Measurements from ENCODE around the gene KCNG4. TPM values are rescaled to one million over a fixed set of nuclear protein-coding genes. Genes with fewer than 3 reads are reported as not detected.

The KCNG4 gene
- total RNA-seq, 1 donor from 2014 or later = not detected

- DNase-seq (ENCODE audit: low spot score) = no peak
These were observed 23.1 kb upstream of the KCNG4 start for GRCh38 chr16:84262939-84263338.

GRCh38 chr16:84262031-84262430 is 22.2 kb upstream of the KCNG4 start:
- DNase-seq (ENCODE audit: low spot score) = no peak

- no peak for DNase-seq (ENCODE audit: low spot score)
These were observed 21.1 kb upstream of the KCNG4 start for GRCh38 chr16:84260766-84261554.

GRCh38 chr16:84259691-84260090 is 19.9 kb upstream of the KCNG4 start:
- no peak for DNase-seq (ENCODE audit: low spot score)

- DNase-seq (ENCODE audit: low spot score) = no peak
These were observed 18.5 kb upstream of the KCNG4 start for GRCh38 chr16:84258266-84258665.

GRCh38 chr16:84255050-84255810 is 15.4 kb upstream of the KCNG4 start:
- no peak for DNase-seq (ENCODE audit: low spot score)

- DNase-seq (ENCODE audit: low spot score) = no peak
These were observed 14.2 kb upstream of the KCNG4 start for GRCh38 chr16:84254062-84254461.

GRCh38 chr16:84253173-84253572 is 13.4 kb upstream of the KCNG4 start:
- DNase-seq (ENCODE audit: low spot score) = no peak

- no peak for DNase-seq (ENCODE audit: low spot score)
These were observed 12.4 kb upstream of the KCNG4 start for GRCh38 chr16:84252184-84252583.

GRCh38 chr16:84247844-84248243 is 8.0 kb upstream of the KCNG4 start:
- DNase-seq (ENCODE audit: low spot score) = no peak

- no peak for DNase-seq (ENCODE audit: low spot score)
These were observed 7.5 kb upstream of the KCNG4 start for GRCh38 chr16:84247331-84247730.

GRCh38 chr16:84246679-84247077 is 6.9 kb upstream of the KCNG4 start:
- no peak for DNase-seq (ENCODE audit: low spot score)

GRCh38 chr16:84245956-84246678 is 6.3 kb upstream of the KCNG4 start:
- DNase-seq (ENCODE audit: low spot score) = no peak

GRCh38 chr16:84244728-84245127 is 4.9 kb upstream of the KCNG4 start:
- no peak for DNase-seq (ENCODE audit: low spot score)

GRCh38 chr16:84243732-84244131 is 3.9 kb upstream of the KCNG4 start:
- DNase-seq (ENCODE audit: low spot score) = no peak

- DNase-seq (ENCODE audit: low spot score) = no peak
These were observed 3.0 kb upstream of the KCNG4 start for GRCh38 chr16:84242839-84243238.

GRCh38 chr16:84241778-84242177 is 2.0 kb upstream of the KCNG4 start:
- DNase-seq (ENCODE audit: low spot score) = no peak

- no peak for DNase-seq (ENCODE audit: low spot score)
These were observed 643 bp upstream of the KCNG4 start for GRCh38 chr16:84240455-84240854.

- DNase-seq (ENCODE audit: low spot score) = no peak
These were observed 557 bp downstream of the KCNG4 start for GRCh38 chr16:84239141-84239769.

- no peak for DNase-seq (ENCODE audit: low spot score)
These were observed 1.6 kb downstream of the KCNG4 start for GRCh38 chr16:84237994-84238750.

GRCh38 chr16:84236671-84237070 is 3.1 kb downstream of the KCNG4 start:
- DNase-seq (ENCODE audit: low spot score) = no peak
